HepG2 (cell line): ENCODE measurements around the gene GYG1. TPM values are rescaled to one million over a fixed set of nuclear protein-coding genes. Genes with fewer than 3 reads are reported as not detected.

Experiments
- ATAC-seq: fragments of 200-7000 bp; cut with Tn5 transposase; 3 replicates; pipeline ENCODE4 v1.9.1; 2020; ENCODE audit warnings: mild to moderate bottlenecking, moderate library complexity
- BruUV-seq: library from RNA; stranded (reverse); fragments of 400-500 nt; replicated peaks from 2 replicates; lab custom pipeline; 2021; lab: Mats Ljungman, UMichigan
- CTCF ChIA-PET: fragments of 300-600 bp; formaldehyde crosslinking; extraction: SDS; loops from one replicate; lab custom pipeline; 2021; ENCODE audit warnings: low total read pairs, inconsistent platforms, low intra/inter-chr PET ratio; lab: Yijun Ruan, JAX
- POLR2A ChIA-PET: fragments of 350-600 bp; sonication (Branson Sonifier 250); formaldehyde crosslinking; loops from one replicate; lab custom pipeline; 2020; ENCODE audit warnings: antibody characterized with exemption, inconsistent platforms; lab: Yijun Ruan, JAX
- DNase-seq: peaks from one replicate; pipeline ENCODE4 v3.0.0-alpha.2; 2015; ENCODE audit warnings: low spot score
- FAIRE-seq: peaks from 3 replicates; lab custom pipeline; 2011; peaks lifted over from hg19 to GRCh38; lab: Jason Lieb, UNC
- H2AFZ ChIP-seq: one replicate; pipeline ENCODE4 v1.6.1; 2011; ENCODE audit warnings: low read length, inconsistent platforms
- H3K27ac ChIP-seq: fragments of 300-600 bp; 3 replicates; pipeline ENCODE4 v1.8.0; 2011; ENCODE audit warnings: mixed run types, mild to moderate bottlenecking, mixed read lengths, low read length, inconsistent platforms; ENCODE audit not compliant: insufficient read depth; ENCODE audit errors: extremely low read length
- H3K27me3 ChIP-seq, 2 experiments: fragments of 200-600 bp in 1 of 2; 2 replicates in 1 of 2; 3 replicates in 1 of 2; pipeline versions ENCODE4 v1.6.0 to v1.8.0; 2011; ENCODE audit warnings: low read length in 2 of 2, mild to moderate bottlenecking in 2 of 2, moderate library complexity in 2 of 2, inconsistent platforms in 1 of 2; ENCODE audit not compliant: insufficient read depth in 2 of 2, control insufficient read depth in 1 of 2
- H3K36me3 ChIP-seq, 2 experiments: fragments of 200-600 bp in 1 of 2; replicated peaks in 1 of 2; 2 replicates in 1 of 2; 3 replicates in 1 of 2; pipeline versions ENCODE4 v1.5.1 to v1.8.0; 2011; ENCODE audit warnings: low read length in 2 of 2, inconsistent platforms in 1 of 2; ENCODE audit not compliant: insufficient read depth in 2 of 2, control insufficient read depth in 1 of 2
- H3K4me1 ChIP-seq: 2 replicates; pipeline ENCODE4 v1.5.1; 2012; ENCODE audit warnings: low read length, inconsistent platforms; ENCODE audit not compliant: insufficient read depth
- H3K4me2 ChIP-seq: 2 replicates; pipeline ENCODE4 v1.6.0; 2011; ENCODE audit warnings: low read depth, low read length, inconsistent platforms
- H3K4me3 ChIP-seq, 3 experiments: fragments of 200-600 bp in 1 of 3; sonication (generic), shearing (Covaris generic) in 1 of 3; replicated peaks in 1 of 3; 2 replicates each; pipeline ENCODE4 v1.5.1; 2011 to 2016; ENCODE audit warnings: low read length in 3 of 3, inconsistent platforms in 2 of 3, low read depth in 2 of 3, mild to moderate bottlenecking in 2 of 3, control low read depth in 1 of 3, mixed read lengths in 1 of 3; ENCODE audit not compliant: insufficient read depth in 1 of 3
- H3K79me2 ChIP-seq: one replicate; pipeline ENCODE4 v1.6.1; 2011; ENCODE audit warnings: low read length, inconsistent platforms; ENCODE audit not compliant: insufficient read depth
- H3K9ac ChIP-seq: 2 replicates; pipeline ENCODE4 v1.6.0; 2011; ENCODE audit warnings: mild to moderate bottlenecking, low read depth, low read length, inconsistent platforms; ENCODE audit not compliant: insufficient read depth
- H3K9me3 ChIP-seq: 2 replicates; pipeline ENCODE4 v1.5.1; 2012; ENCODE audit warnings: mild to moderate bottlenecking, low read length
- H4K20me1 ChIP-seq: 2 replicates; pipeline ENCODE4 v1.6.0; 2011; ENCODE audit warnings: inconsistent platforms, mild to moderate bottlenecking, low read length, moderate library complexity; ENCODE audit not compliant: insufficient read depth
- AGO1 ChIP-seq: fragments of 200-400 bp; formaldehyde crosslinking; IDR thresholded peaks from 2 replicates; pipeline ENCODE4 v1.6.1; 2017; ENCODE audit warnings: mild to moderate bottlenecking, low read depth, low read length, moderate library complexity; ENCODE audit not compliant: poor library complexity, severe bottlenecking
- GFI1 ChIP-seq: sonication (generic); formaldehyde crosslinking; IDR thresholded peaks from 2 replicates; pipeline ENCODE4 v1.5.0; 2020; ENCODE audit warnings: missing genetic modification reagents, mild to moderate bottlenecking, borderline replicate concordance
- GMEB2 ChIP-seq: IDR thresholded peaks from 2 replicates; pipeline ENCODE4 v1.6.1; 2016; ENCODE audit warnings: missing biosample characterization, missing genetic modification reagents, low read depth
- IRF9 ChIP-seq: sonication (generic); formaldehyde crosslinking; IDR thresholded peaks from 2 replicates; pipeline ENCODE4 v1.8.0; 2022; ENCODE audit warnings: missing genetic modification reagents, mild to moderate bottlenecking, borderline replicate concordance
- JUNB ChIP-seq: sonication (generic); formaldehyde crosslinking; IDR thresholded peaks from 2 replicates; pipeline ENCODE4 v1.8.0; 2022; ENCODE audit warnings: missing genetic modification reagents, mild to moderate bottlenecking, borderline replicate concordance
- KMT2B ChIP-seq: IDR thresholded peaks from 2 replicates; pipeline ENCODE4 v1.6.1; 2016; ENCODE audit warnings: missing genetic modification reagents, missing compliant biosample characterization
- MAZ ChIP-seq, 2 experiments: sonication (generic) in 1 of 2; formaldehyde crosslinking in 1 of 2; IDR thresholded peaks; 2 replicates each; pipeline versions ENCODE4 v1.5.0 to v1.6.1; 2012 to 2020; ENCODE audit warnings: low read depth in 2 of 2, mild to moderate bottlenecking in 2 of 2, borderline replicate concordance in 1 of 2, improper control_type of control experiment in 1 of 2, low read length in 1 of 2, missing genetic modification reagents in 1 of 2, moderate library complexity in 1 of 2
- MIER3 ChIP-seq: IDR thresholded peaks from 2 replicates; pipeline ENCODE4 v1.6.1; 2016; ENCODE audit warnings: missing compliant biosample characterization, borderline replicate concordance
- PAX8 ChIP-seq: sonication (generic); formaldehyde crosslinking; IDR thresholded peaks from 2 replicates; pipeline ENCODE4 v1.8.0; 2022; ENCODE audit warnings: mild to moderate bottlenecking, missing genetic modification reagents, borderline replicate concordance
- TCF7L2 ChIP-seq: IDR thresholded peaks from 2 replicates; pipeline ENCODE4 v1.6.1; 2011; ENCODE audit warnings: mild to moderate bottlenecking, low read depth, low read length, moderate library complexity
- YEATS2 ChIP-seq: sonication (generic); formaldehyde crosslinking; IDR thresholded peaks from 2 replicates; pipeline ENCODE4 v1.4.0; 2020; ENCODE audit warnings: missing genetic modification reagents, borderline replicate concordance
- ZNF501 ChIP-seq: sonication (generic); formaldehyde crosslinking; IDR thresholded peaks from 2 replicates; pipeline ENCODE4 v1.5.1; 2020; ENCODE audit warnings: mild to moderate bottlenecking, moderate library complexity, missing genetic modification reagents
- ZNF609 ChIP-seq: sonication (generic); formaldehyde crosslinking; IDR thresholded peaks from 2 replicates; pipeline ENCODE4 v1.4.0; 2020; ENCODE audit warnings: mild to moderate bottlenecking, missing genetic modification reagents, borderline replicate concordance
- ZNF660 ChIP-seq: sonication (generic); formaldehyde crosslinking; IDR thresholded peaks from 2 replicates; pipeline ENCODE4 v1.5.1; 2020; ENCODE audit warnings: mild to moderate bottlenecking, low read depth, missing genetic modification reagents, borderline replicate concordance
- ZNF720 ChIP-seq: sonication (generic); formaldehyde crosslinking; IDR thresholded peaks from 2 replicates; pipeline ENCODE4 v1.4.0; 2020; ENCODE audit warnings: missing genetic modification reagents
- ZNF776 ChIP-seq: sonication (generic); formaldehyde crosslinking; IDR thresholded peaks from 2 replicates; pipeline ENCODE4 v1.4.0; 2020; ENCODE audit warnings: mild to moderate bottlenecking, missing genetic modification reagents
- WGBS: methylation state at CpG from one replicate; pipeline ENCODE4 v1.1.6; 2017; ENCODE audit warnings: low lambda C conversion rate; 5-methylcytosine and 5-hydroxymethylcytosine counted together
- in situ Hi-C: cut with HindIII; loops from 2 replicates; pipeline ENCODE4 v1.10.0; 2017; ENCODE audit warnings: low pct_unique_long_range_greater_than_20kb; ENCODE audit not compliant: extremely low pct_ligation_motif_present
- intact Hi-C: fragments of 100-400 bp; cut with micrococcal nuclease; formaldehyde crosslinking; loops from one replicate; pipeline ENCODE4 v1.10.0; 2022; ENCODE audit not compliant: unreplicated experiment
- polyA plus RNA-seq, 8 experiments: library from polyadenylated mRNA; depleted of rRNA in 3 of 8; stranded (reverse) in 7 of 8; unstranded in 1 of 8; fragments of >200 nt; fragmentation: Illumina TruSeq in 4 of 8; extraction: Trizol in 4 of 8; gene quantifications; 2 replicates each; pipeline versions ENCODE4 v1.2.1 to v1.2.3, GENCODE V29; 2011 to 2016; ENCODE audit warnings: low read depth in 4 of 8, missing spikeins in 1 of 8, mixed read lengths in 1 of 8; ENCODE audit not compliant: insufficient read depth in 1 of 8
- total RNA-seq, 5 experiments: library from RNA; depleted of rRNA; stranded (reverse); fragments of >200 nt; fragmentation: Illumina TruSeq; extraction: Trizol; gene quantifications; 2 replicates each; pipeline ENCODE4 v1.2.3, GENCODE V29; 2016; ENCODE audit warnings: low read depth in 1 of 5

Gene GYG1
- total and polyA plus RNA-seq, 2 of the 13 experiments (the other 11 are each of a cell fraction or from before 2014, with no cell fraction given) = 15.7 to 28.1 TPM

GRCh38 chr3:148964809-148965208 lies 26.5 kb upstream of the GYG1 start (continued):
- TF ChIP-seq GMEB2 (CRISPR knock-in tag) = no peak
- TF ChIP-seq TCF7L2 = no peak
- no peak for TF ChIP-seq GFI1 (CRISPR knock-in tag)
- TF ChIP-seq AGO1 = no peak
- TF ChIP-seq, all 625 proteins: peak for 0

GRCh38 chr3:148968321-148968720 lies 23.0 kb upstream of the GYG1 start:
- Histone ChIP-seq H2AFZ (no peak overlapping the region), H3K4me2 (no peak overlapping the region), H4K20me1 (no peaks in the 10 kb centered on the region), H3K9me3 (no peaks in the 10 kb centered on the region), H3K9ac (no peak overlapping the region), H3K36me3 (no peaks in the 10 kb centered on the region), H3K79me2 (no peaks in the 10 kb centered on the region), H3K27ac (no peak overlapping the region), H3K4me1 (no peaks in the 10 kb centered on the region), H3K27me3 (no peaks in the 10 kb centered on the region; a peak in 1 of 5 replicates), H3K4me3 (no peak overlapping the region)
- POLR2A ChIA-PET = no interaction called here
- DNase-seq = no peak
- no peak for FAIRE-seq
- no TSS peak for BruUV-seq
- no peak for ATAC-seq
- intact Hi-C loops = no loop called here
- in situ Hi-C loops = no loop called here
- WGBS = 0% methylated on average over 1 of the region's 1 CpG
- CTCF ChIA-PET = no interaction called here
- TF ChIP-seq YEATS2 (CRISPR knock-in tag) = no peak
- TF ChIP-seq IRF9 (CRISPR knock-in tag) = no peak
- TF ChIP-seq KMT2B (CRISPR knock-in tag) = no peak
- TF ChIP-seq MIER3 (CRISPR knock-in tag) = no peak
- no peak for TF ChIP-seq MAZ (IDR thresholded peaks at IDR 0.05; ENCODE audit: borderline replicate concordance, low read depth, low read length)
- no peak for TF ChIP-seq MAZ (CRISPR knock-in tag; IDR thresholded peaks at IDR 0.05; ENCODE audit: low read depth)
- no peak for TF ChIP-seq ZNF660 (CRISPR knock-in tag)
- no peak for TF ChIP-seq ZNF501
- TF ChIP-seq ZNF609 (CRISPR knock-in tag) = no peak
- TF ChIP-seq PAX8 (CRISPR knock-in tag) = no peak
- TF ChIP-seq JUNB (CRISPR knock-in tag) = no peak
- TF ChIP-seq ZNF776 (CRISPR knock-in tag) = no peak
- TF ChIP-seq ZNF720 = no peak
